ENCODE data around the gene UBL7. TPM values are rescaled to one million over a fixed set of nuclear protein-coding genes. Genes with fewer than 3 reads are reported as not detected.
A peak's percentile ranks its signal among the peaks of the same experiment; 100 is the strongest.

The UBL7 gene
- total RNA-seq, result 10 to 100 TPM; 53.4 to 60.1 (median 59.2) TPM

GRCh38 chr15:74460871-74461846 lies at the start of gene UBL7:
TSS of gene UBL7 (minus strand) at chr15:74461160. CDS start at chr15:74458867, 2,293 bp downstream.
- Mint-ChIP-seq H3K4me1 (ENCODE audit: low read depth) (peaks cover 35% of the 10 kb centered on the region), H3K9me3 (no peaks in the 10 kb centered on the region), H3K4me3 (peak within 1 kb of the TSS; percentile 98), H3K27me3 (ENCODE audit: low read depth) (no peaks in the 10 kb centered on the region), H3K36me3 (ENCODE audit: insufficient read depth) (peaks cover 16% of the 10 kb centered on the region)
- ATAC-seq (peak; percentile 97 to 99), DNase-seq (peak; percentile 92)

- Mint-ChIP-seq H3K4me1 (ENCODE audit: low read depth) (no peaks in the 10 kb centered on the region), H3K4me3 (no peak overlapping the region), H3K9me3 (no peaks in the 10 kb centered on the region), H3K36me3 (ENCODE audit: insufficient read depth) (peaks cover 27% of the 10 kb centered on the region), H3K27me3 (ENCODE audit: low read depth) (no peaks in the 10 kb centered on the region)
- ATAC-seq (no peak), DNase-seq (no peak)
Observed at GRCh38 chr15:74506515-74506840, 45.5 kb upstream of the UBL7 start.

GRCh38 chr15:74505837-74506514 lies 45.0 kb upstream of the UBL7 start:
- no peaks in the 10 kb centered on the region for H3K4me1 Mint-ChIP-seq (ENCODE audit: low read depth)
- no peak overlapping the region for H3K4me3 Mint-ChIP-seq
- H3K9me3 Mint-ChIP-seq, result no peaks in the 10 kb centered on the region
- DNase-seq, result no peak
- H3K27me3 Mint-ChIP-seq (ENCODE audit: low read depth), result no peaks in the 10 kb centered on the region
- ATAC-seq, result no peak
- peaks cover 27% of the 10 kb centered on the region for H3K36me3 Mint-ChIP-seq (ENCODE audit: insufficient read depth)

- Mint-ChIP-seq H3K4me1 (ENCODE audit: low read depth) (no peaks in the 10 kb centered on the region), H3K4me3 (no peak overlapping the region), H3K27me3 (ENCODE audit: low read depth) (no peaks in the 10 kb centered on the region), H3K9me3 (no peaks in the 10 kb centered on the region), H3K36me3 (ENCODE audit: insufficient read depth) (peaks cover 27% of the 10 kb centered on the region)
- no peak for ATAC-seq
- no peak for DNase-seq
Observed at GRCh38 chr15:74504836-74505235, 43.9 kb upstream of the UBL7 start.

GRCh38 chr15:74504418-74504817 lies 43.5 kb upstream of the UBL7 start:
- Mint-ChIP-seq H3K36me3 (ENCODE audit: insufficient read depth) (peaks cover 27% of the 10 kb centered on the region), H3K27me3 (ENCODE audit: low read depth) (no peaks in the 10 kb centered on the region), H3K4me3 (no peak overlapping the region), H3K4me1 (ENCODE audit: low read depth) (no peaks in the 10 kb centered on the region), H3K9me3 (no peaks in the 10 kb centered on the region)
- ATAC-seq (no peak), DNase-seq (no peak)

- no peak for ATAC-seq
- no peaks in the 10 kb centered on the region for H3K4me1 Mint-ChIP-seq (ENCODE audit: low read depth)
Observed at GRCh38 chr15:74502301-74502700, 41.3 kb upstream of the UBL7 start.

GRCh38 chr15:74500401-74500800 lies 39.4 kb upstream of the UBL7 start:
- Mint-ChIP-seq H3K4me1 (ENCODE audit: low read depth) (no peaks in the 10 kb centered on the region), H3K27me3 (ENCODE audit: low read depth) (no peaks in the 10 kb centered on the region), H3K36me3 (ENCODE audit: insufficient read depth) (peaks cover 22% of the 10 kb centered on the region), H3K9me3 (no peaks in the 10 kb centered on the region), H3K4me3 (no peak overlapping the region)
- DNase-seq, result no peak
- ATAC-seq, result no peak

More at GRCh38 chr15:74502301-74502700, 41.3 kb upstream of the UBL7 start:
- Mint-ChIP-seq H3K4me3 (no peak overlapping the region), H3K9me3 (no peaks in the 10 kb centered on the region), H3K36me3 (ENCODE audit: insufficient read depth) (peaks cover 29% of the 10 kb centered on the region), H3K27me3 (ENCODE audit: low read depth) (no peaks in the 10 kb centered on the region)
- no peak for DNase-seq

GRCh38 chr15:74499366-74499765 lies 38.4 kb upstream of the UBL7 start:
- H3K36me3 Mint-ChIP-seq (ENCODE audit: insufficient read depth), result peaks cover 17% of the 10 kb centered on the region
- H3K9me3 Mint-ChIP-seq, result no peaks in the 10 kb centered on the region
- no peak overlapping the region for H3K4me3 Mint-ChIP-seq
- ATAC-seq (no peak), DNase-seq (no peak)
- no peaks in the 10 kb centered on the region for H3K27me3 Mint-ChIP-seq (ENCODE audit: low read depth)
- H3K4me1 Mint-ChIP-seq (ENCODE audit: low read depth), result no peaks in the 10 kb centered on the region

- Mint-ChIP-seq H3K4me1 (ENCODE audit: low read depth) (no peaks in the 10 kb centered on the region), H3K9me3 (no peaks in the 10 kb centered on the region), H3K36me3 (ENCODE audit: insufficient read depth) (peaks cover 9% of the 10 kb centered on the region), H3K27me3 (ENCODE audit: low read depth) (no peaks in the 10 kb centered on the region), H3K4me3 (no peak overlapping the region)
- DNase-seq (no peak), ATAC-seq (no peak)
Observed at GRCh38 chr15:74497584-74497983, 36.6 kb upstream of the UBL7 start.

- no peaks in the 10 kb centered on the region for H3K4me1 Mint-ChIP-seq (ENCODE audit: low read depth)
- peaks cover 8% of the 10 kb centered on the region for H3K36me3 Mint-ChIP-seq (ENCODE audit: insufficient read depth)
- H3K9me3 Mint-ChIP-seq, result no peaks in the 10 kb centered on the region
- DNase-seq (no peak), ATAC-seq (no peak)
- H3K4me3 Mint-ChIP-seq, result no peak overlapping the region
- no peaks in the 10 kb centered on the region for H3K27me3 Mint-ChIP-seq (ENCODE audit: low read depth)
Observed at GRCh38 chr15:74496648-74497047, 35.7 kb upstream of the UBL7 start.

GRCh38 chr15:74490339-74490689 lies 29.4 kb upstream of the UBL7 start:
- peaks cover 7% of the 10 kb centered on the region for H3K36me3 Mint-ChIP-seq (ENCODE audit: insufficient read depth)
- no peak for ATAC-seq
- H3K4me3 Mint-ChIP-seq, result peak overlapping the region; percentile 26
- peaks cover 11% of the 10 kb centered on the region for H3K4me1 Mint-ChIP-seq (ENCODE audit: low read depth)
- H3K9me3 Mint-ChIP-seq, result no peaks in the 10 kb centered on the region
- H3K27me3 Mint-ChIP-seq (ENCODE audit: low read depth), result no peaks in the 10 kb centered on the region
- no peak for DNase-seq

GRCh38 chr15:74489518-74490338 lies 28.8 kb upstream of the UBL7 start:
- peak overlapping the region; percentile 26 for H3K4me3 Mint-ChIP-seq
- DNase-seq, result peak; percentile 73
- peak; percentile 93 to 95 for ATAC-seq
- peaks cover 11% of the 10 kb centered on the region for H3K4me1 Mint-ChIP-seq (ENCODE audit: low read depth)
- H3K9me3 Mint-ChIP-seq, result no peaks in the 10 kb centered on the region
- no peaks in the 10 kb centered on the region for H3K27me3 Mint-ChIP-seq (ENCODE audit: low read depth)
- H3K36me3 Mint-ChIP-seq (ENCODE audit: insufficient read depth), result peaks cover 7% of the 10 kb centered on the region

- ATAC-seq (no peak), DNase-seq (no peak)
- no peak overlapping the region for H3K4me3 Mint-ChIP-seq
- peaks cover 11% of the 10 kb centered on the region for H3K4me1 Mint-ChIP-seq (ENCODE audit: low read depth)
- H3K27me3 Mint-ChIP-seq (ENCODE audit: low read depth), result no peaks in the 10 kb centered on the region
- H3K9me3 Mint-ChIP-seq, result no peaks in the 10 kb centered on the region
- peaks cover 9% of the 10 kb centered on the region for H3K36me3 Mint-ChIP-seq (ENCODE audit: insufficient read depth)
Observed at GRCh38 chr15:74488776-74489175, 27.8 kb upstream of the UBL7 start.

GRCh38 chr15:74482661-74483060 lies 21.7 kb upstream of the UBL7 start:
- H3K36me3 Mint-ChIP-seq (ENCODE audit: insufficient read depth), result peaks cover 17% of the 10 kb centered on the region
- ATAC-seq (no peak), DNase-seq (no peak)
- H3K4me1 Mint-ChIP-seq (ENCODE audit: low read depth), result no peaks in the 10 kb centered on the region
- no peak overlapping the region for H3K4me3 Mint-ChIP-seq
- H3K9me3 Mint-ChIP-seq, result no peaks in the 10 kb centered on the region
- no peaks in the 10 kb centered on the region for H3K27me3 Mint-ChIP-seq (ENCODE audit: low read depth)

Measured in activated T-cell treated with anti-CD3 and anti-CD28 coated beads, Interleukin-2, amount 50 U/mL, for 4 hours (primary cell).